NCI-H748 (cell line): ENCODE measurements around the gene SUFU.
"Not testable (repeated sequence)": the region's sequence is repeated elsewhere in the genome, so short reads cannot be mapped to it uniquely, and the experiment has no call there.

Experiments
- DNase-seq: peaks from one replicate; lab custom pipeline; 2025; ENCODE audit not compliant: unreplicated experiment; lab: John Stamatoyannopoulos, UW

SUFU gene

GRCh38 chr10:102511583-102512274 is 8.0 kb downstream of the SUFU start:
- DNase-seq, result no peak

GRCh38 chr10:102514487-102515311 is 10.9 kb downstream of the SUFU start:
- DNase-seq, result no peak

- no peak for DNase-seq
Measured at GRCh38 chr10:102515724-102516123, 12.0 kb downstream of the SUFU start.

GRCh38 chr10:102517553-102517952 is 13.8 kb downstream of the SUFU start:
- DNase-seq, result no peak

- DNase-seq, result no peak
Measured at GRCh38 chr10:102519246-102519825, 15.6 kb downstream of the SUFU start.

GRCh38 chr10:102522874-102523249 is 19.1 kb downstream of the SUFU start:
- DNase-seq, result no peak

GRCh38 chr10:102523250-102524029 is 19.7 kb downstream of the SUFU start:
- no peak for DNase-seq

GRCh38 chr10:102524746-102525145 is 21.0 kb downstream of the SUFU start:
- DNase-seq, result no peak

- DNase-seq, result no peak
Measured at GRCh38 chr10:102527546-102527945, 23.8 kb downstream of the SUFU start.

- no peak for DNase-seq
Measured at GRCh38 chr10:102534333-102534732, 30.6 kb downstream of the SUFU start.

- DNase-seq, result not testable (repeated sequence)
Measured at GRCh38 chr10:102534966-102535365, 31.2 kb downstream of the SUFU start.

GRCh38 chr10:102535481-102536147 is 31.8 kb downstream of the SUFU start:
- DNase-seq, result no peak

- no peak for DNase-seq
Measured at GRCh38 chr10:102537367-102537766, 33.6 kb downstream of the SUFU start.

- no peak for DNase-seq
Measured at GRCh38 chr10:102537948-102538347, 34.2 kb downstream of the SUFU start.

GRCh38 chr10:102538811-102539210 is 35.0 kb downstream of the SUFU start:
- DNase-seq, result no peak

- peak; percentile 4 for DNase-seq
Measured at GRCh38 chr10:102540023-102540422, 36.3 kb downstream of the SUFU start.

GRCh38 chr10:102542800-102543418 is 39.1 kb downstream of the SUFU start:
- no peak for DNase-seq

- DNase-seq, result no peak
Measured at GRCh38 chr10:102545265-102545871, 41.6 kb downstream of the SUFU start.

GRCh38 chr10:102545997-102546396 is 42.2 kb downstream of the SUFU start:
- no peak for DNase-seq
